Activated CD4-positive, alpha-beta T cell treated with anti-CD3 and anti-CD28 coated beads, Interleukin-2, amount 50 U/mL, for 1 hour (primary cell): ENCODE measurements around the gene OXSR1.
"Not testable (repeated sequence)": the region's sequence is repeated elsewhere in the genome, so short reads cannot be mapped to it uniquely, and the experiment has no call there.

Experiments used
- DNase-seq: peaks from one replicate; pipeline ENCODE4 v3.0.0-alpha.2; 2020

Gene OXSR1

GRCh38 chr3:38169027-38169317 is 3.6 kb downstream of the OXSR1 start:
- no peak for DNase-seq

- no peak for DNase-seq
Measured at GRCh38 chr3:38170722-38171121, 5.4 kb downstream of the OXSR1 start.

GRCh38 chr3:38171622-38172021 is 6.3 kb downstream of the OXSR1 start:
- no peak for DNase-seq

GRCh38 chr3:38173834-38174418 is 8.6 kb downstream of the OXSR1 start:
- DNase-seq = no peak

- DNase-seq = no peak
Measured at GRCh38 chr3:38177181-38177580, 11.8 kb downstream of the OXSR1 start.

GRCh38 chr3:38186781-38187180 is 21.4 kb downstream of the OXSR1 start:
- no peak for DNase-seq

- DNase-seq = no peak
Measured at GRCh38 chr3:38190481-38190881, 25.1 kb downstream of the OXSR1 start.

GRCh38 chr3:38202931-38203330 is 37.6 kb downstream of the OXSR1 start:
- DNase-seq = not testable (repeated sequence)

GRCh38 chr3:38203690-38204089 is 38.4 kb downstream of the OXSR1 start:
- DNase-seq = no peak

GRCh38 chr3:38204599-38205471 is 39.5 kb downstream of the OXSR1 start:
- DNase-seq = no peak

- DNase-seq = no peak
Measured at GRCh38 chr3:38205472-38205805, 40.1 kb downstream of the OXSR1 start.

GRCh38 chr3:38207254-38208003 is 42.1 kb downstream of the OXSR1 start:
- no peak for DNase-seq

GRCh38 chr3:38210141-38210757 is 44.9 kb downstream of the OXSR1 start:
- no peak for DNase-seq

GRCh38 chr3:38212141-38212540 is 46.8 kb downstream of the OXSR1 start:
- DNase-seq = no peak

- no peak for DNase-seq
Measured at GRCh38 chr3:38214560-38214959, 49.2 kb downstream of the OXSR1 start.

- no peak for DNase-seq
Measured at GRCh38 chr3:38219609-38220197, 54.4 kb downstream of the OXSR1 start.

- no peak for DNase-seq
Measured at GRCh38 chr3:38221005-38221404, 55.7 kb downstream of the OXSR1 start.

GRCh38 chr3:38222032-38222634 is 56.8 kb downstream of the OXSR1 start:
- DNase-seq = no peak

GRCh38 chr3:38224357-38224756 is 59.0 kb downstream of the OXSR1 start:
- no peak for DNase-seq

- no peak for DNase-seq
Measured at GRCh38 chr3:38226273-38226672, 60.9 kb downstream of the OXSR1 start.

GRCh38 chr3:38227989-38228388 is 62.7 kb downstream of the OXSR1 start:
- no peak for DNase-seq

- no peak for DNase-seq
Measured at GRCh38 chr3:38229036-38229435, 63.7 kb downstream of the OXSR1 start.

GRCh38 chr3:38232701-38233100 is 67.4 kb downstream of the OXSR1 start:
- DNase-seq = no peak
